ENCODE measurements around the gene SLC16A9.

DNA sequence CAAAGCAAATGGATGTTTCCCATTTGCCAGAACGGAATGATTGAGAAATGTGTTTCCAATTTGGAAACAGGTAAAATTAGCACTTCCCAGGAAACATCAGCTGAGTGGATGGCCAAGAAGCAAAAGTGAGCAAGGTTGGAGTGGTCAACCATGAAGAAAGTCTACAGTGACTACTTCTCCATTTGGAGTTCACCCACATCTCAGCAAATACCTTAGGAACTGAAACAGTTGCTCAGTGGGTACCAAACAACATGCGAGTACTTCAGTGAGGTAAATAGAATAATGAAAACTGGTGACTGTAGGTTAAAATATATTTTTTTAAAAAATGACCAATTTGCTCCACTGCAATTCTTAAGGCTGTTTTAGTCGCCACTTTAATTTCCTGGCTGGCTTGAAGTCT, 57.7 kb downstream of the SLC16A9 start:
- TF ChIP-seq, protein P1, sequence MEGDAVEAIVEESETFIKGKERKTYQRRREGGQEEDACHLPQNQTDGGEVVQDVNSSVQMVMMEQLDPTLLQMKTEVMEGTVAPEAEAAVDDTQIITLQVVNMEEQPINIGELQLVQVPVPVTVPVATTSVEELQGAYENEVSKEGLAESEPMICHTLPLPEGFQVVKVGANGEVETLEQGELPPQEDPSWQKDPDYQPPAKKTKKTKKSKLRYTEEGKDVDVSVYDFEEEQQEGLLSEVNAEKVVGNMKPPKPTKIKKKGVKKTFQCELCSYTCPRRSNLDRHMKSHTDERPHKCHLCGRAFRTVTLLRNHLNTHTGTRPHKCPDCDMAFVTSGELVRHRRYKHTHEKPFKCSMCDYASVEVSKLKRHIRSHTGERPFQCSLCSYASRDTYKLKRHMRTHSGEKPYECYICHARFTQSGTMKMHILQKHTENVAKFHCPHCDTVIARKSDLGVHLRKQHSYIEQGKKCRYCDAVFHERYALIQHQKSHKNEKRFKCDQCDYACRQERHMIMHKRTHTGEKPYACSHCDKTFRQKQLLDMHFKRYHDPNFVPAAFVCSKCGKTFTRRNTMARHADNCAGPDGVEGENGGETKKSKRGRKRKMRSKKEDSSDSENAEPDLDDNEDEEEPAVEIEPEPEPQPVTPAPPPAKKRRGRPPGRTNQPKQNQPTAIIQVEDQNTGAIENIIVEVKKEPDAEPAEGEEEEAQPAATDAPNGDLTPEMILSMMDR (IDR thresholded peaks at IDR 0.05; ENCODE audit: borderline replicate concordance, extremely low read depth, low read length, poor library complexity, severe bottlenecking), result no peak
- no peak for TF ChIP-seq EZH2 (IDR thresholded peaks at IDR 0.05; ENCODE audit: borderline replicate concordance, low read depth, low read length, severe bottlenecking)
